SK-N-SH treated with all-trans-retinoic acid at 6 μM for 48 hours (cell line): Measurements from ENCODE around the gene TAF3.
A peak's percentile ranks its signal among the peaks of the same experiment; 100 is the strongest.

ENCODE experiments used
- ATAC-seq: fragments of 200-7000 bp; cut with Tn5 transposase; 3 replicates; pipeline ENCODE4 v1.9.1; 2020; ENCODE audit warnings: mild to moderate bottlenecking, moderate library complexity
- ARNTL ChIP-seq: fragments of 450-650 bp; formaldehyde crosslinking; IDR thresholded peaks from 2 replicates; pipeline ENCODE4 v1.5.0; 2020; ENCODE audit warnings: low read depth, mild to moderate bottlenecking, moderate library complexity, borderline replicate concordance
- BACH2 ChIP-seq: fragments of 250-450 bp; sonication (Bioruptor Pico); IDR thresholded peaks from 2 replicates; pipeline ENCODE4 v1.9.0; 2021; ENCODE audit warnings: mild to moderate bottlenecking, borderline replicate concordance
- CREB5 ChIP-seq: fragments of 250-450 bp; sonication (Bioruptor Pico); IDR thresholded peaks from 2 replicates; pipeline ENCODE4 v1.5.1; 2020; ENCODE audit warnings: low read depth, mild to moderate bottlenecking, moderate library complexity
- CSDC2 ChIP-seq: fragments of 250-450 bp; sonication (Bioruptor Pico); IDR thresholded peaks from 2 replicates; pipeline ENCODE4 v1.5.0; 2020; ENCODE audit warnings: mild to moderate bottlenecking, moderate library complexity
- CSRNP3 ChIP-seq: fragments of 250-450 bp; sonication (Bioruptor Pico); IDR thresholded peaks from 2 replicates; pipeline ENCODE4 v1.5.1; 2021; ENCODE audit warnings: mild to moderate bottlenecking, moderate library complexity
- ESRRG ChIP-seq: fragments of 250-450 bp; sonication (Bioruptor Pico); IDR thresholded peaks from 2 replicates; pipeline ENCODE4 v1.6.1; 2021; ENCODE audit warnings: mild to moderate bottlenecking
- GLIS3 ChIP-seq: fragments of 250-450 bp; sonication (Bioruptor Pico); IDR thresholded peaks from 2 replicates; pipeline ENCODE4 v1.5.0; 2020; ENCODE audit warnings: mild to moderate bottlenecking, moderate library complexity
- ISL1 ChIP-seq: fragments of 250-450 bp; sonication (Bioruptor Pico); IDR thresholded peaks from 2 replicates; pipeline ENCODE4 v2.1.2; 2022; ENCODE audit warnings: mild to moderate bottlenecking, moderate library complexity
- OSR1 ChIP-seq: fragments of 250-450 bp; sonication (Bioruptor Pico); IDR thresholded peaks from 2 replicates; pipeline ENCODE4 v1.8.0; 2022; ENCODE audit warnings: moderate library complexity, mild to moderate bottlenecking, inconsistent platforms
- PATZ1 ChIP-seq: fragments of 250-450 bp; sonication (Bioruptor Pico); IDR thresholded peaks from 2 replicates; pipeline ENCODE4 v1.8.0; 2020; ENCODE audit warnings: mild to moderate bottlenecking, moderate library complexity, borderline replicate concordance
- POU6F1 ChIP-seq: fragments of 250-450 bp; sonication (Bioruptor Pico); IDR thresholded peaks from 2 replicates; pipeline ENCODE4 v1.8.0; 2021; ENCODE audit warnings: low read depth, mild to moderate bottlenecking, moderate library complexity, borderline replicate concordance
- PPARA ChIP-seq: fragments of 250-450 bp; sonication (Bioruptor Pico); IDR thresholded peaks from 2 replicates; pipeline ENCODE4 v1.5.0; 2020; ENCODE audit warnings: mild to moderate bottlenecking, borderline replicate concordance
- RARB ChIP-seq: fragments of 250-450 bp; sonication (Bioruptor Pico); IDR thresholded peaks from 2 replicates; pipeline ENCODE4 v1.8.0; 2021; ENCODE audit warnings: mild to moderate bottlenecking, moderate library complexity
- SNAI2 ChIP-seq: fragments of 250-450 bp; sonication (Bioruptor Pico); IDR thresholded peaks from 2 replicates; pipeline ENCODE4 v1.5.0; 2020; ENCODE audit warnings: mild to moderate bottlenecking, moderate library complexity
- TCF4 ChIP-seq: fragments of 250-450 bp; sonication (Bioruptor Pico); IDR thresholded peaks from 2 replicates; pipeline ENCODE4 v1.8.0; 2021; ENCODE audit warnings: mild to moderate bottlenecking, moderate library complexity, borderline replicate concordance
- TOX ChIP-seq: fragments of 250-450 bp; sonication (Bioruptor Pico); IDR thresholded peaks from 2 replicates; pipeline ENCODE4 v1.8.0; 2021; ENCODE audit warnings: mild to moderate bottlenecking, moderate library complexity, borderline replicate concordance
- TSHZ2 ChIP-seq: fragments of 250-450 bp; sonication (Bioruptor Pico); IDR thresholded peaks from 2 replicates; pipeline ENCODE4 v1.5.0; 2020; ENCODE audit warnings: mild to moderate bottlenecking, moderate library complexity
- ZC3H10 ChIP-seq: fragments of 250-450 bp; sonication (Bioruptor Pico); IDR thresholded peaks from 2 replicates; pipeline ENCODE4 v1.5.1; 2021; ENCODE audit warnings: mild to moderate bottlenecking, moderate library complexity
- ZFP3 ChIP-seq: fragments of 250-450 bp; sonication (Bioruptor Pico); IDR thresholded peaks from 2 replicates; pipeline ENCODE4 v1.5.0; 2020; ENCODE audit warnings: mild to moderate bottlenecking, moderate library complexity
- ZFP30 ChIP-seq: fragments of 450-650 bp; formaldehyde crosslinking; IDR thresholded peaks from 2 replicates; pipeline ENCODE4 v1.5.0; 2022; ENCODE audit warnings: mild to moderate bottlenecking, moderate library complexity
- ZNF565 ChIP-seq: fragments of 450-650 bp; formaldehyde crosslinking; conservative IDR thresholded peaks from 2 replicates; pipeline ENCODE4 v1.5.0; 2020; ENCODE audit warnings: low read depth, mild to moderate bottlenecking, moderate library complexity
- ZNF70 ChIP-seq: fragments of 450-650 bp; formaldehyde crosslinking; IDR thresholded peaks from 2 replicates; pipeline ENCODE4 v1.5.0; 2020; ENCODE audit warnings: mild to moderate bottlenecking, moderate library complexity

TAF3 gene

GRCh38 chr10:7862121-7862514 is 43.8 kb downstream of the TAF3 start (continued):
- TF ChIP-seq RARB (CRISPR knock-in tag) = no peak

GRCh38 chr10:7866176-7866575 is 47.9 kb downstream of the TAF3 start:
- ATAC-seq = no peak
- TF ChIP-seq GLIS3 (CRISPR knock-in tag) = no peak
- TF ChIP-seq ZNF70 (CRISPR knock-in tag) = no peak
- no peak for TF ChIP-seq OSR1 (CRISPR knock-in tag)
- TF ChIP-seq ZC3H10 (CRISPR knock-in tag) = no peak
- no peak for TF ChIP-seq TOX (CRISPR knock-in tag)
- no peak for TF ChIP-seq CSRNP3 (CRISPR knock-in tag)
- TF ChIP-seq TSHZ2 = no peak
- no peak for TF ChIP-seq TCF4 (CRISPR knock-in tag)
- TF ChIP-seq ESRRG (CRISPR knock-in tag) = no peak
- TF ChIP-seq CREB5 (CRISPR knock-in tag) = no peak
- TF ChIP-seq ZNF565 = no peak
- no peak for TF ChIP-seq CSDC2 (CRISPR knock-in tag)
- TF ChIP-seq SNAI2 = no peak
- no peak for TF ChIP-seq ZFP3

- peak; percentile 25; the same call in 2 of the 3 replicates for ATAC-seq
These were observed 53.7 kb downstream of the TAF3 start for GRCh38 chr10:7872041-7872442.

GRCh38 chr10:7874864-7875263 is 56.6 kb downstream of the TAF3 start:
- no peak for TF ChIP-seq ESRRG (CRISPR knock-in tag)
- TF ChIP-seq ZC3H10 (CRISPR knock-in tag) = no peak
- no peak for TF ChIP-seq PPARA (CRISPR knock-in tag)
- no peak for ATAC-seq

More at GRCh38 chr10:7872041-7872442, 53.7 kb downstream of the TAF3 start:
- TF ChIP-seq TCF4 (CRISPR knock-in tag) = no peak
- TF ChIP-seq ESRRG (CRISPR knock-in tag) = no peak
- no peak for TF ChIP-seq TOX (CRISPR knock-in tag)
- TF ChIP-seq ZFP3 = no peak
- no peak for TF ChIP-seq ISL1 (CRISPR knock-in tag)
- TF ChIP-seq ZFP30 (CRISPR knock-in tag) = no peak
- TF ChIP-seq ARNTL (CRISPR knock-in tag) = no peak
- TF ChIP-seq RARB (CRISPR knock-in tag) = no peak
- no peak for TF ChIP-seq PATZ1 (CRISPR knock-in tag)

- no peak for ATAC-seq
- no peak for TF ChIP-seq POU6F1 (CRISPR knock-in tag)
- no peak for TF ChIP-seq ESRRG (CRISPR knock-in tag)
- no peak for TF ChIP-seq CSRNP3 (CRISPR knock-in tag)
- TF ChIP-seq GLIS3 (CRISPR knock-in tag) = no peak
- TF ChIP-seq CREB5 (CRISPR knock-in tag) = no peak
- no peak for TF ChIP-seq SNAI2
- TF ChIP-seq ZFP30 (CRISPR knock-in tag) = no peak
- no peak for TF ChIP-seq BACH2 (CRISPR knock-in tag)
- TF ChIP-seq ZC3H10 (CRISPR knock-in tag) = no peak
- no peak for TF ChIP-seq ZNF565
- TF ChIP-seq TOX (CRISPR knock-in tag) = no peak
- no peak for TF ChIP-seq ZNF70 (CRISPR knock-in tag)
- no peak for TF ChIP-seq RARB (CRISPR knock-in tag)
These were observed 58.3 kb downstream of the TAF3 start for GRCh38 chr10:7876541-7877127.
